K562 (cell line): ENCODE measurements around the gene KRTAP25-1. TPM values are rescaled to one million over a fixed set of nuclear protein-coding genes. Genes with fewer than 3 reads are reported as not detected.

Experiments used
- ATAC-seq: fragments of 200-7000 bp; cut with Tn5 transposase; 3 replicates; pipeline ENCODE4 v1.9.1; 2020; ENCODE audit warnings: moderate library complexity
- BruUV-seq: library from RNA; stranded (reverse); fragments of 400-500 nt; replicated peaks from 2 replicates; lab custom pipeline; 2021; lab: Mats Ljungman, UMichigan
- CTCF ChIA-PET: fragments of 300-600 bp; formaldehyde crosslinking; extraction: SDS; loops from one replicate; lab custom pipeline; 2021; ENCODE audit warnings: low intra/inter-chr PET ratio; lab: Yijun Ruan, JAX
- POLR2A ChIA-PET: fragments of 300-600, 350-650 bp; sonication (Branson Sonifier 250); formaldehyde crosslinking; extraction: SDS; loops from one replicate; lab custom pipeline; 2021; ENCODE audit warnings: antibody characterized with exemption, inconsistent platforms; lab: Yijun Ruan, JAX
- DNase-seq, 4 experiments: peaks; one replicate each; pipeline versions ENCODE4 v3.0.0 to v3.0.0-alpha.2; 2011 to 2018; ENCODE audit warnings: low spot score in 3 of 4, mixed read lengths in 3 of 4; ENCODE audit errors: extremely low read depth in 1 of 4
- FAIRE-seq: peaks from 2 replicates; lab custom pipeline; 2011; peaks lifted over from hg19 to GRCh38; lab: Jason Lieb, UNC
- H2AFZ ChIP-seq: 2 replicates; pipeline ENCODE4 v1.6.0; 2011; ENCODE audit warnings: low read depth, low read length, control low read depth, inconsistent platforms
- H3K27ac ChIP-seq: fragments of 200-600 bp; 3 replicates; pipeline ENCODE4 v1.8.0; 2011; ENCODE audit warnings: low read depth, mild to moderate bottlenecking, control low read depth, inconsistent platforms, low read length, moderate library complexity, mixed read lengths; ENCODE audit errors: extremely low read depth
- H3K27me3 ChIP-seq, 2 experiments: fragments of 300-600 bp in 1 of 2; 2 replicates in 1 of 2; 3 replicates in 1 of 2; pipeline versions ENCODE4 v1.6.0 to v1.8.0; 2011; ENCODE audit warnings: inconsistent platforms in 2 of 2, low read length in 2 of 2, mild to moderate bottlenecking in 1 of 2, mixed read lengths in 1 of 2, moderate library complexity in 1 of 2; ENCODE audit not compliant: control insufficient read depth in 2 of 2, insufficient read depth in 2 of 2
- H3K36me3 ChIP-seq: fragments of 300-600 bp; 3 replicates; pipeline ENCODE4 v1.8.0; 2011; ENCODE audit warnings: mild to moderate bottlenecking, low read length, inconsistent platforms; ENCODE audit not compliant: control insufficient read depth, insufficient read depth
- H3K4me1 ChIP-seq, 2 experiments: fragments of 200-600 bp in 1 of 2; replicated peaks in 1 of 2; 2 replicates in 1 of 2; 3 replicates in 1 of 2; pipeline versions ENCODE4 v1.5.1 to v1.8.0; 2011; ENCODE audit warnings: inconsistent platforms in 2 of 2, low read length in 2 of 2, mild to moderate bottlenecking in 1 of 2, mixed read lengths in 1 of 2, moderate library complexity in 1 of 2; ENCODE audit not compliant: control insufficient read depth in 2 of 2, insufficient read depth in 2 of 2
- H3K4me2 ChIP-seq: 2 replicates; pipeline ENCODE4 v1.6.1; 2011; ENCODE audit warnings: low read length, control low read depth, inconsistent platforms, mixed read lengths; ENCODE audit not compliant: insufficient read depth
- H3K4me3 ChIP-seq: fragments of 200-600 bp; sonication (generic), shearing (Covaris generic); 2 replicates; pipeline ENCODE4 v1.5.1; 2016; ENCODE audit warnings: control low read depth, inconsistent platforms
- H3K79me2 ChIP-seq: fragments of 200-600 bp; 3 replicates; pipeline ENCODE4 v1.8.0; 2011; ENCODE audit warnings: low read length, inconsistent platforms; ENCODE audit not compliant: control insufficient read depth, insufficient read depth
- H3K9ac ChIP-seq, 2 experiments: 2 replicates each; pipeline versions ENCODE4 v1.6.0 to v1.6.1; 2011; ENCODE audit warnings: low read depth in 2 of 2, low read length in 2 of 2, control low read depth in 1 of 2, inconsistent platforms in 1 of 2, mild to moderate bottlenecking in 1 of 2, mixed read lengths in 1 of 2; ENCODE audit not compliant: insufficient read depth in 1 of 2
- H3K9me1 ChIP-seq: one replicate; pipeline ENCODE4 v1.6.0; 2011; ENCODE audit warnings: inconsistent platforms, mild to moderate bottlenecking, low read length, moderate library complexity; ENCODE audit not compliant: control insufficient read depth, insufficient read depth
- H3K9me3 ChIP-seq: replicated peaks from 2 replicates; pipeline ENCODE4 v1.5.1; 2011; ENCODE audit warnings: low read depth, low read length, inconsistent platforms; ENCODE audit not compliant: control insufficient read depth, insufficient read depth
- H4K20me1 ChIP-seq: replicated peaks from 2 replicates; pipeline ENCODE4 v1.6.1; 2011; ENCODE audit warnings: low read length, inconsistent platforms, mixed read lengths; ENCODE audit not compliant: control insufficient read depth, insufficient read depth
- KLF6 ChIP-seq: fragments of 250-450 bp; sonication (Bioruptor Pico); IDR thresholded peaks from 2 replicates; pipeline ENCODE4 v1.4.0; 2020; ENCODE audit warnings: mild to moderate bottlenecking, moderate library complexity, borderline replicate concordance
- MEF2D ChIP-seq: conservative IDR thresholded peaks from 2 replicates; pipeline ENCODE4 v1.6.1; 2016; ENCODE audit warnings: low read depth, missing genetic modification characterization, missing compliant biosample characterization
- POLR2AphosphoS2 ChIP-seq: IDR thresholded peaks from 2 replicates; pipeline ENCODE4 v1.6.1; 2012; ENCODE audit warnings: low read length, improper control_type of control experiment
- SFPQ ChIP-seq: fragments of 200-400 bp; formaldehyde crosslinking; IDR thresholded peaks from 2 replicates; pipeline ENCODE4 v1.6.1; 2017; ENCODE audit warnings: mild to moderate bottlenecking, low read depth, low read length, moderate library complexity
- SMAD3 ChIP-seq: fragments of 450-650 bp; formaldehyde crosslinking; conservative IDR thresholded peaks from 2 replicates; pipeline ENCODE4 v1.4.0; 2020; ENCODE audit warnings: mild to moderate bottlenecking
- STAG1 ChIP-seq: sonication (generic); formaldehyde crosslinking; IDR thresholded peaks from 2 replicates; pipeline ENCODE4 v1.5.0; 2020; ENCODE audit warnings: missing genetic modification reagents, borderline replicate concordance
- WGBS: fragments of 100-300 bp; shearing (Covaris generic); methylation state at CpG from one replicate; pipeline ENCODE4 v1.1.6; 2016; ENCODE audit warnings: low coverage, mixed read lengths; ENCODE audit not compliant: insufficient coverage; ENCODE audit errors: missing lambda C conversion rate; 5-methylcytosine and 5-hydroxymethylcytosine counted together
- in situ Hi-C: fragments of 300-500 bp; cut with MboI; formaldehyde crosslinking; loops from 4 replicates; pipeline ENCODE4 v1.15.0; 2018; ENCODE audit warnings: inconsistent platforms, mixed read lengths
- intact Hi-C: fragments of 100-400 bp; cut with micrococcal nuclease; formaldehyde crosslinking; loops from 2 replicates; pipeline ENCODE4 v1.14.2; 2022
- polyA plus RNA-seq, 8 experiments: library from polyadenylated mRNA; depleted of rRNA in 4 of 8; stranded (reverse) in 5 of 8; unstranded in 3 of 8; fragments of >200 nt; fragmentation: Nextera tagmentation in 2 of 8; fragmentation: Illumina TruSeq in 1 of 8; extraction: Ambion mirVana in 2 of 8; extraction: Trizol in 1 of 8; gene quantifications; 2 replicates each; pipeline versions ENCODE4 v1.2.1 to v1.2.3, GENCODE V29; 2011 to 2014; ENCODE audit warnings: inconsistent platforms in 1 of 8, missing spikeins in 1 of 8
- total RNA-seq, 7 experiments: library from RNA; depleted of rRNA in 6 of 7; stranded (reverse); fragments of >200 nt in 6 of 7; fragmentation: Illumina TruSeq in 2 of 7; extraction: Trizol in 2 of 7; gene quantifications; 2 replicates each; pipeline versions ENCODE4 v1.2.1 to v1.2.3, GENCODE V29; 2011 to 2021; ENCODE audit warnings: low replicate concordance in 1 of 7

The KRTAP25-1 gene
- total and polyA plus RNA-seq, 9 of the 15 experiments (the other 6 are each of a cell fraction or from before 2014, with no cell fraction given) = not detected

DNA sequence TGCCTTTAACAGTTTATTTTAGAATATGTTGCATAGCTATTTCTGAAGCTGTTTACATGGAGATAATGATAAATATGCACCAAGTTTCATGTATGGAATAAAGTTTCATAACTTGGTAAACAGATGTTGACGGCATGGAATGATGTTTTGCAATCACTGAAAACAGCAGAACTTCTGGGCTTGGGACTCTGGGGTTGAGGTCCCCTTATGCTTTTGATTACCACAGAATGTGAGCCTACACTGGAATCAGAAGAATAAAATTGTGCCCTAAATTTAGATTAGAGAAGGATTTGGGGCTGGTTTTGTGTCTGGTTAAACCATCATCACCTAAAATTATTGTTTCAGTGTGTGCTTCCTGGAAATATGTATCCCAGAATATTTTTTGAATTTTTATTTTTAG, 17.7 kb downstream of the KRTAP25-1 start:
- no peaks in the 10 kb centered on the region for H3K9me1 ChIP-seq
- BruUV-seq = no TSS peak
- TF ChIP-seq MEF2D (no peak), SFPQ (no peak), STAG1 (no peak), KLF6 (CRISPR knock-in tag) (no peak), POLR2AphosphoS2 (no peak), SMAD3 (CRISPR knock-in tag) (no peak)
- TF ChIP-seq, all 486 proteins: peak for 0
- Histone ChIP-seq H3K27ac (no peak overlapping the region), H2AFZ (no peak overlapping the region), H3K79me2 (no peaks in the 10 kb centered on the region), H3K9me3 (no peaks in the 10 kb centered on the region; the same call in 1 of the 2 replicates), H3K4me2 (no peak overlapping the region), H3K4me1 (no peaks in the 10 kb centered on the region), H3K36me3 (no peaks in the 10 kb centered on the region), H3K4me3 (no peak overlapping the region), H3K27me3 (no peaks in the 10 kb centered on the region), H3K9ac (no peak overlapping the region), H4K20me1 (no peaks in the 10 kb centered on the region)
- intact Hi-C loops = no loop called here
- WGBS = 0% methylated on average over 1 of the region's 1 CpG
- ATAC-seq = no peak
- ChIA-PET CTCF (no interaction called here), POLR2A (no interaction called here)
- FAIRE-seq = no peak
- no peak for DNase-seq
- in situ Hi-C loops = no loop called here
